GM18907 (cell line): ENCODE results near the gene INTS13.
"Not testable (repeated sequence)": the region's sequence is repeated elsewhere in the genome, so short reads cannot be mapped to it uniquely, and the experiment has no call there.

Experiments
- ATAC-seq: cut with Tn5 transposase; IDR thresholded peaks from one replicate; pipeline ENCODE4 v1.9.1; 2021; ENCODE audit warnings: mild to moderate bottlenecking, moderate library complexity; ENCODE audit not compliant: unreplicated experiment

INTS13 gene, protein sequence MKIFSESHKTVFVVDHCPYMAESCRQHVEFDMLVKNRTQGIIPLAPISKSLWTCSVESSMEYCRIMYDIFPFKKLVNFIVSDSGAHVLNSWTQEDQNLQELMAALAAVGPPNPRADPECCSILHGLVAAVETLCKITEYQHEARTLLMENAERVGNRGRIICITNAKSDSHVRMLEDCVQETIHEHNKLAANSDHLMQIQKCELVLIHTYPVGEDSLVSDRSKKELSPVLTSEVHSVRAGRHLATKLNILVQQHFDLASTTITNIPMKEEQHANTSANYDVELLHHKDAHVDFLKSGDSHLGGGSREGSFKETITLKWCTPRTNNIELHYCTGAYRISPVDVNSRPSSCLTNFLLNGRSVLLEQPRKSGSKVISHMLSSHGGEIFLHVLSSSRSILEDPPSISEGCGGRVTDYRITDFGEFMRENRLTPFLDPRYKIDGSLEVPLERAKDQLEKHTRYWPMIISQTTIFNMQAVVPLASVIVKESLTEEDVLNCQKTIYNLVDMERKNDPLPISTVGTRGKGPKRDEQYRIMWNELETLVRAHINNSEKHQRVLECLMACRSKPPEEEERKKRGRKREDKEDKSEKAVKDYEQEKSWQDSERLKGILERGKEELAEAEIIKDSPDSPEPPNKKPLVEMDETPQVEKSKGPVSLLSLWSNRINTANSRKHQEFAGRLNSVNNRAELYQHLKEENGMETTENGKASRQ

DNA sequence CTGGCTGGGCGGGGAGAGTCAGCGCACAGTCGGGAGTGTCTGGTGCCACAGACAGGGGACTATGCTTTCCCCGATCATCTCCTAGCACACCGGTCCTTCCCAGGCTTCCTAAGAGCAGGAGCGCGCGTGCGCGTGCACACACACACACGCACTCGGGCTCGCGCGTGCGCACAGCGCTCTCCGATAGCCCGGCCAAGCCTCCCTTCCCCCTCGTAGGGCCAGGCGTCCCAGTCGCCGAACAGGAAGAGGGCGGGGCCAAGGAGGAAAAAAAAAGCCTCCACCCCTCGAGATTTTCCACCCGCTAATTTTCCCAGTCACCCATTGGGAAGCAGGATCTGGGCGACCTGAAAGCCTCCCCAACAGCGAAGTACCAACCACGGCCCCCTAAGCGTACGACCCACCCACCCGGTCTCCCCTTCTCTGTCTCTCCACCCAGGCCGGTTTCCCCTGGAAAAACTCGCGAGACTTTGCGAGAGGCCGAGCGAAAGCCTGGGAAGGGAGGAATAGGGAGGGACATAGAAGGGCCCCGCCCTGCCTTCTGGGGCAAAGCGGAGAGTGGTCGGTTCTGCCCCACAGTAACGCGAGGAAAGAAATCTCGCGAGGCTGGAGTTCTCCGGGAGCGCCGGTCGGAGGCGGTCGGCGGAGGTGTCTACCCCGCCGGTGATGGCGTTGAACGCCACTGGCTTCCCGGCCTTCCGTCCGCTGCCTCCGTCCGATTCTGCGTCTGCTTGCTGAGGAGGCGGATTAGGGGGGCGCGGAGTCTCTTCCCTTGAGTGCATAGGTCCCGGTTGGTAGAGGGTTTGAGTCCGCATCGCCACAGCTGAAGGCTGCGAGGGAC lies at the start of gene INTS13, which contains the start of gene FGFR1OP2:
INTS13 (minus strand) TSS at position 119 of the 838 bp plus-strand sequence. CDS start 1,178 bp downstream, outside the sequence.
FGFR1OP2 (plus strand) TSS at position 608 of the 838 bp plus-strand sequence. CDS start 15,689 bp downstream, outside the sequence.
- ATAC-seq, result peak; percentile 87

- ATAC-seq, result no peak
Measured at GRCh38 chr12:26982866-26983265, 45.1 kb upstream of the INTS13 start.

GRCh38 chr12:26979733-26980132 lies 42.0 kb upstream of the INTS13 start:
- no peak for ATAC-seq

DNA sequence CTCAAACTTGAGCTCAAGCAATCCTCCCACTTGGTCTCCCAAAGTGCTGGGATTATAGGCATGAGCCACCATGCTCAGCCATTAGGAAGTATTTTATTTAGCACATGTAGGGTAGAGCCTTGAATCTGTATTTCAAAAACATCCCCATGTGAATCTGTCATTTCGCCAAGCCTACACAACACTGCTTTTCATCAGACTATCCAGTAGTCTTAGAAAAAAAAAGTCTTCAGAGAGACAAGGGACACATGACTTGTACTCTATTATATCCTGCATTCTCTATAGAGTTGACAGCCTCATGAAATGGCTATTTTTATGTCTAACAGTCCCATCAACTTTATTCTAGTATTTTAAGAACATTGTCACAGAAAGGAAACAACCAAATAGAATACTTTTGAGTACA lies 41.0 kb upstream of the INTS13 start:
- no peak for ATAC-seq

DNA sequence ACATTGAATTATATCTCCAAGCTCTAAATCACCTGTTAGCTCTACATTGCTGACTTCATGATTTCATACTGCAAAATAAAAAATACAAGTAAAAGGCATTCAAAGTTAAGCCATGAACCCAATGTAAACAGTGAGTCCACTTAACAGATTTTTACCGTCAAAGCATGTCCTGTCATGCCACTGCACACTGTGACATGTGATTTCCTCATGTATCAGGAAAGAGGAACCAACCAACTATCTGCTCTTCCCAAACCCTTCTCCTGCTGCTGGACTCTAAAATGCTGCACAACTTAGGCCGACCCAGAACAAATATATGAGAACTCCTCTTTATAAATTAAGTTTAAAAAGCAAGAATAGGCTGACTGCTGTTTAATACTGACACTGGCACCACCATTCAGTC lies 38.9 kb upstream of the INTS13 start:
- no peak for ATAC-seq

DNA sequence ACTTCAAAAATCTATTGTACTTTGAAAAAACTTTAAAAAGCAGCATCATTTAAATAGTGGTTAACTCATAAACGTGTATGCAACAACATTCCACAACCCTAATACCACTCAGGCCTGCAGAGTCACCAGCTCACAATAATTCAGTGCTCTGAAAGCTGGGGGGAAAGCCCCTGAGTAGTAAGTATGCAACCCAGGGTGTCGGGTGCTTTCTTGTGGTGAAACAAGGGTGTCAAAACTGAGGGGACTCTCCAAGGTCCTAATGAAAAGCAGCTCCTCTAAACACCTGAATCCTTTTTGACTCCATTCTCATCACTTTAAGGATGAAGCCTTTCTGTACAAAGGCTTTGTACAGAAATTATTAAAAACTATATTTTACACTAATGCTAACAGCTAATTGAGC lies 34.2 kb upstream of the INTS13 start:
- peak; percentile 96 for ATAC-seq

GRCh38 chr12:26970136-26970535 lies 32.4 kb upstream of the INTS13 start:
- ATAC-seq, result no peak

GRCh38 chr12:26966842-26967241 lies 29.1 kb upstream of the INTS13 start:
- no peak for ATAC-seq

DNA sequence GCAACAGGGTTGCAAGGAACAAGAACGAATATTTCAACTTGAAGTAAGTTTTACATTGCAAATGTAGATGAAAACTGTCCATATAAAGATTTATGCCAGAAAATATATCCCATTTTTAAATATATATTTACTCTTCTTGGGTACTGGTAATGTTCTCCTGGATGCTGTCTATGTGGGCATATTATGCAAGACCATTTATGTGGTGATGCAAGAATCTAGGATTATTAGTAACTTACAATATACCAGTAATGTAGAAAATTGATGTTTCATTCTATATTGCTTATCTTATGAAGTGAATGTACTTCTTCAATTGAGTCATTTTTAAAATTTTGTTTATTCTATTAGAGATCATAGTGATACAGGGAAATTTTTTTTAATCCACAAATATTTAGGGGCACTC lies 25.6 kb upstream of the INTS13 start:
- no peak for ATAC-seq

DNA sequence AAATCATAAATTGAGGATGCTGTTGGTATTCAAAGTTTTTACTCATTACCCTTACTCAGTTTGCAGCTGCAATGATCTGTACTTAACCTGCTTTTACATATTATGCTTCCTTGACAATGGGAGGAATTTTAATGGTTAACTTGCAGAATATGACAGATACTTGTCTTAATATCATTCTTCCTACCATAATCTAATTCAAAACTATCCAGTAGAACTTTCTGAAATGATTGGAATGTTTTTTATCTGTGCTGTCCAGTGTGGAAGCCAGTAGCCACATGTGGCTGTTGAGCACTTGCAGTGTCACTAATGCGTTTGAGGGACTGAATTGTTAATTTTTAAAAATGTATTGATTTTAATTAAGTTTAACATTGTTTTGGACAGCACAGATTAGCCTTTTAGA lies 24.0 kb upstream of the INTS13 start:
- no peak for ATAC-seq

- ATAC-seq, result not testable (repeated sequence)
Measured at GRCh38 chr12:26961391-26961790, 23.6 kb upstream of the INTS13 start.

GRCh38 chr12:26954027-26954426 lies 16.2 kb upstream of the INTS13 start:
- no peak for ATAC-seq

DNA sequence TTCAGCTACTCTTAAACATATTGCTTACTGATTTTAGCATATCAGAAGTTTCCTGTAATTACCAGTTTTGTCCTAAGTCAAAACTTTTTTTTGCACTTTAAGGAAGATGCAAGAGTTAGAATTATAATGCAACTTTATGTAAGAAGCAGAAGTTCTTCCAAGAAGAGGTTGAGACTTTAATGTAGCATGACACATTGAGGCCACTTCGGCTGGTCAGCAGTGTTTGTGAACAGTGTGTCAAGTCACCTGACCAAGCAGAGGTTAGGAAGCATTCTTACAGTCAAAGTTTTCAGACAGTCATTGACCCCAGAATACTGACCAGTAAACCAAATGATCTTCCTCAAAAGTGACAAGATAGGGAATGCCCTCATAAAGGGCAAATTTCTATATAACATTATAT lies 15.7 kb upstream of the INTS13 start:
- ATAC-seq, result no peak

GRCh38 chr12:26948309-26948708 lies 10.5 kb upstream of the INTS13 start:
- ATAC-seq, result no peak

DNA sequence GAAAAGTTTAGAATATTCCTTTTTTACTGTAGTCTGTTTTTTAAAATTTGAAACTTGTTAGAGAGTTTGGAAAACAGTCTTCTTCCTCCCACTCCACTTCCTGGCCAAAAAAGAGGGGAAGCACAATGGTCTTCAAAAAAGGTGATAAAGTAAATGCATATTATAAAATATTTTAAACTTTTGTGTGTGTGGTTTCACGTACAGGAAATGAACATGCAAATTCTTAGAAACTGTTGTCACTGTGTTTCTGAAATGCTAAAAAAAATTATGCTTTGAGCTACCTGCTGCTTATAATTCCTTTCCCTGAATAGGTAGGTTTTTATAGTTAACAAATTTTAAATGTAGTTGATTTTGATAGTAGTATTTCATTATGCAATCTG lies 3.4 kb upstream of the INTS13 start:
- ATAC-seq, result no peak

DNA sequence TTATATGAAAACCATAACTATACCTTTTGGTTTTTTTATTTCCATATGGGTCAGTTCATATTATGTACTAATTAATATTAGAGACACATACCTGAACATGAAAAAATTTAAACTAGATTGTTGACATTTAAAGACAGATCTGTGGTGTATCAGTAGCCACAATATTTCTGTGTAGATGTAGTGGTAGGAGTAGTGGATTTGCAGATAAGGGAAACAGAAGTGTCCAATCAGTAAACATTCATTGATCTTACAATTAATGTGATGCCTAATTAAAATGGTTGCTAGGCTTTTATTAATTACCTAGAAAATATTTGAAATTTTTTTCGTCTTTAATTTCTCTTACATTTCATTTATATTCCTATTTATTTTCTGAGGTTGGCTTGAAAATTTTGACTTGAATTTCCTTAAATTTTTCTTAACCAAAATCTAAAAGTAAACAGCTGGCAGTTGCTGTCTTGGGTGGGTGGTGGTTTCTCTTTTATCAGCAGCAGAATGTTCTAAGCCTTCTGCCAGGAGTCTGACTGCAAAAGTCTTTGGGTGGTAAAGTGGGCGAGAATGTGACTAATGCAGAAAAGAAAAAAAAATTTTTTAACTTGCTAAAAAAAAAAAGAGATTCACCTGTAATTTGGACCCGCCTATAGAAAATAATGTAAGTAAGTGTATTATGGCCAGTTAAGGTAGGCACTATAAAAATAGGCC lies 2.9 kb upstream of the INTS13 start:
- no peak for ATAC-seq

DNA sequence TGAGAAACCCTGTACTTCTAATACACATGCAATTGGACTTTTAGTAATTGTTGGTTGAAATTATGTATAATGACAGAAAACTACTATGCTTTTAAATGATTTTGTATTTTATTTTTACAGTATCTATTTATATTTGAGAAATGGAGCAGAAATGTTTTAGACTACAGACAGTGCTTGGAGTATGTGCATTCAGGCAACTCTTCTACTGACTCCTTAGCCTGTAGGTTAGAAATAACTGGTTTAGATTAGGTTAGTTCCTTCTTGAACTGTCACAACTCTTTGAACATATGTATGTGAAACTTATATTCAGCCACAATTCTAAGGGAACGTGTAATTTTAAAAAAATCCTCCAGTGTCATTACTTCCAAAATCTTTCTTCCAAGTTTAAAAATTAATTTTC lies 2.2 kb upstream of the INTS13 start:
- ATAC-seq, result no peak

GRCh38 chr12:26939192-26939832 lies 1.5 kb upstream of the INTS13 start:
- no peak for ATAC-seq

GRCh38 chr12:26938701-26939062 lies 901 bp upstream of the INTS13 start:
- ATAC-seq, result peak; percentile 24

DNA sequence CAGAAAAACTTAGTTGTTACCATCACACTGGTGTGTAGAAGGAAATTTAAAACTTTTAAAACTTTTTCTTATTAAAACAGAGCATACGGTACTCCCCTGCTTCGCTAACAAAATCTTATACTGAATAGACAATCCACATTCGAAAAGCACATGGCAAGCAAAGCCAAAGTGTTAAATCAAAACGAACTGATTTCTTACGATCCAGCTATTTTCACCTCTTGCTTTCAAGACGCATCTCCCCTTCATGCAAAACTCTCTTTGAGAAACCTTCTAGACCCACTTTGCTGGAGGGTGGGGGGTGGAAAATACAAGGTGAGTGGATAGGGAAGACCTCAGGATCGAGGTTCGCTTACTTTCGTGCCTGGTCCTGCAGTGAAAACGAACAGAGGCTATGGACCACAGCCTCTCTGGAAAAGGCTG lies 328 bp downstream of the INTS13 start:
- no peak for ATAC-seq
